Endothelial cell of umbilical vein (primary cell): ENCODE measurements around the gene ETS1.

ENCODE experiments used
- CTCF ChIP-seq, 2 donors: IDR thresholded peaks; 1 replicate in 1 of 2; 2 replicates in 1 of 2; pipeline ENCODE4 v1.5.1; 2011; ENCODE audit warnings: low read length in 2 of 2, mild to moderate bottlenecking in 2 of 2, moderate library complexity in 2 of 2, control low read depth in 1 of 2, inconsistent platforms in 1 of 2, low read depth in 1 of 2; ENCODE audit not compliant: insufficient read depth in 1 of 2; ENCODE audit errors: extremely low read depth in 1 of 2
- EZH2 ChIP-seq: IDR thresholded peaks from 2 replicates; pipeline ENCODE4 v1.6.1; 2012; ENCODE audit warnings: borderline replicate concordance, low read depth, mild to moderate bottlenecking, moderate library complexity, low read length, inconsistent platforms; ENCODE audit not compliant: severe bottlenecking
- GATA2 ChIP-seq: IDR thresholded peaks from 2 replicates; pipeline ENCODE4 v1.7.0; 2011; ENCODE audit warnings: low read depth, mild to moderate bottlenecking, moderate library complexity, mixed read lengths, low read length; ENCODE audit not compliant: insufficient read length, insufficient read depth
- JUN ChIP-seq: IDR thresholded peaks from 2 replicates; pipeline ENCODE4 v1.6.1; 2011; ENCODE audit warnings: borderline replicate concordance, low read depth; ENCODE audit not compliant: insufficient read length, insufficient read depth
- MAX ChIP-seq: IDR thresholded peaks from 2 replicates; pipeline ENCODE4 v1.6.1; 2011; ENCODE audit not compliant: insufficient read depth, insufficient read length
- MYC ChIP-seq: IDR thresholded peaks from one replicate; pipeline ENCODE4 v1.6.1; 2011; ENCODE audit warnings: mild to moderate bottlenecking, low read depth, low read length
- POLR2A ChIP-seq: IDR thresholded peaks from 2 replicates; pipeline ENCODE4 v1.6.1; 2012; ENCODE audit warnings: low read depth, mild to moderate bottlenecking, control low read depth, low read length
- POLR2AphosphoS5 ChIP-seq: IDR thresholded peaks from 2 replicates; pipeline ENCODE4 v1.6.1; 2012; ENCODE audit warnings: low read depth, mild to moderate bottlenecking, control low read depth, low read length, moderate library complexity; ENCODE audit not compliant: insufficient read depth

- TF ChIP-seq CTCF (IDR thresholded peaks at IDR 0.05; ENCODE audit: extremely low read depth in 1 of 2, insufficient read depth in 1 of 2, low read depth in 1 of 2, low read length in 2 of 2) (no peak), EZH2 (no peak), JUN (no peak), POLR2A (no peak), MYC (no peak), GATA2 (no peak), POLR2AphosphoS5 (no peak), MAX (no peak)
Measured at GRCh38 chr11:128496249-128496648, 91.1 kb downstream of the ETS1 start.
